PFSK-1 (cell line): ENCODE results near the gene OR5AN1.

Experiments used
- POLR2AphosphoS5 ChIP-seq: IDR thresholded peaks from 2 replicates; pipeline ENCODE4 v1.6.1; 2012; ENCODE audit warnings: low read depth, mild to moderate bottlenecking, control low read depth, low read length, moderate library complexity
- SIN3A ChIP-seq: IDR thresholded peaks from 2 replicates; pipeline ENCODE4 v1.6.1; 2012; ENCODE audit warnings: mild to moderate bottlenecking, low read length, moderate library complexity, borderline replicate concordance; ENCODE audit not compliant: insufficient read depth

- TF ChIP-seq POLR2AphosphoS5 = no peak
- TF ChIP-seq SIN3A = no peak
Observed at GRCh38 chr11:59400461-59401261, 42.0 kb downstream of the OR5AN1 start.
